Neural progenitor cell (in vitro differentiated cells): ENCODE measurements around the gene GNG4. TPM values are rescaled to one million over a fixed set of nuclear protein-coding genes. Genes with fewer than 3 reads are reported as not detected.
A peak's percentile ranks its signal among the peaks of the same experiment; 100 is the strongest.

Experiments used
- DNase-seq: peaks from one replicate; pipeline ENCODE4 v3.0.0-alpha.2; 2016; ENCODE audit warnings: low spot score
- H2AFZ ChIP-seq: fragments of 200-600 bp; sonication (generic); replicated peaks from 2 replicates; pipeline ENCODE4 v1.6.1; 2016; ENCODE audit warnings: antibody characterized with exemption
- H3F3A ChIP-seq: fragments of 200-600 bp; sonication (generic); 2 replicates; pipeline ENCODE4 v1.6.1; 2016; ENCODE audit warnings: antibody characterized with exemption, low read depth
- H3K27ac ChIP-seq: fragments of 200-600 bp; sonication (generic); 2 replicates; pipeline ENCODE4 v1.5.1; 2016; ENCODE audit warnings: mild to moderate bottlenecking
- H3K27me3 ChIP-seq: fragments of 200-600 bp; sonication (generic); 2 replicates; pipeline ENCODE4 v1.6.1; 2016; ENCODE audit warnings: mild to moderate bottlenecking, moderate library complexity
- H3K36me3 ChIP-seq: fragments of 200-600 bp; sonication (generic); 2 replicates; pipeline ENCODE4 v1.5.1; 2016
- H3K4me1 ChIP-seq: fragments of 200-600 bp; sonication (generic); 2 replicates; pipeline ENCODE4 v1.6.1; 2016; ENCODE audit warnings: mixed run types
- H3K4me2 ChIP-seq: fragments of 200-600 bp; sonication (generic); 2 replicates; pipeline ENCODE4 v1.6.1; 2016
- H3K4me3 ChIP-seq: fragments of 200-600 bp; sonication (generic); 2 replicates; pipeline ENCODE4 v1.5.1; 2016
- H3K79me2 ChIP-seq: fragments of 200-600 bp; sonication (generic); 2 replicates; pipeline ENCODE4 v1.6.1; 2016; ENCODE audit warnings: low read depth
- H3K9ac ChIP-seq: fragments of 200-600 bp; sonication (generic); 2 replicates; pipeline ENCODE4 v1.6.1; 2016
- H3K9me3 ChIP-seq: fragments of 200-600 bp; sonication (generic); 2 replicates; pipeline ENCODE4 v1.5.1; 2016; ENCODE audit warnings: low read depth
- H4K20me1 ChIP-seq: fragments of 200-600 bp; sonication (generic); 2 replicates; pipeline ENCODE4 v1.6.1; 2016; ENCODE audit warnings: low read depth
- H3K27ac Mint-ChIP-seq: 3 replicates; pipeline ENCODE4 v1.8.0; 2021; ENCODE audit warnings: mixed read lengths
- H3K27me3 Mint-ChIP-seq: 2 replicates; pipeline ENCODE4 v1.8.0; 2022; ENCODE audit warnings: low read depth, mild to moderate bottlenecking, inconsistent platforms, moderate library complexity, mixed read lengths; ENCODE audit not compliant: insufficient read depth
- H3K36me3 Mint-ChIP-seq: 3 replicates; pipeline ENCODE4 v1.8.0; 2021; ENCODE audit warnings: mixed read lengths
- H3K4me1 Mint-ChIP-seq: 3 replicates; pipeline ENCODE4 v1.8.0; 2021; ENCODE audit warnings: mixed read lengths
- H3K4me3 Mint-ChIP-seq: 3 replicates; pipeline ENCODE4 v1.8.0; 2021; ENCODE audit warnings: mild to moderate bottlenecking, moderate library complexity, mixed read lengths
- H3K9me3 Mint-ChIP-seq: 3 replicates; pipeline ENCODE4 v1.8.0; 2020; ENCODE audit warnings: mixed read lengths
- EZH2 ChIP-seq: fragments of 200-600 bp; sonication (generic); IDR thresholded peaks from 2 replicates; pipeline ENCODE4 v1.6.1; 2017; ENCODE audit warnings: antibody characterized with exemption, mild to moderate bottlenecking, moderate library complexity
- EZH2phosphoT487 ChIP-seq: fragments of 200-600 bp; sonication (generic); IDR thresholded peaks from 2 replicates; pipeline ENCODE4 v1.6.1; 2017; ENCODE audit warnings: antibody characterized with exemption
- total RNA-seq: library from RNA; depleted of rRNA; stranded (reverse); fragments of >200 nt; gene quantifications from 2 replicates; pipeline ENCODE4 v1.2.3, GENCODE V29; 2015; ENCODE audit warnings: low replicate concordance
- TF ChIP-seq, protein P1 (sequence below): fragments of 200-600 bp; sonication (generic); IDR thresholded peaks from 2 replicates; pipeline ENCODE4 v1.5.1; 2017; ENCODE audit warnings: antibody characterized with exemption, mild to moderate bottlenecking

The GNG4 gene
- total RNA-seq, 1 donor from 2014 or later, result 14.9 TPM

DNA sequence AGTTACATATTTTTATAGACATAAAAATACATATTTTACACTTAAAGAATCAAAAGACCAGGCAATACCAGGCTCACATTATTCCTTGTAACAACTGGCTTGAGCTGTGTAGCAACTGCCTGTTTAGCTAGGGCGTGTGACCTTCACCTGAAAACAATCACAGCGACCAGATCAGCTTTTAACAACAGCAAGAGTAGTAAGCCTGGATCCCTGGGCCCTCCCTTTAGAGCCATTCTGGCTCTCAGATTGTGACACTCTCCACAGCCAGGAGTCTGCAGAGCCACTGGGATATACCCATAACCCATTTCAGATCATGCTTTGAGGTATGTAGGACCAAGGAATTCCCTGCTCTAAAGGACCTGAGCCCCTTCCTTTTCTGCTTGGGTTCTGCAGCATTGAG, 29.4 kb upstream of the GNG4 start:
- H3K9me3 Mint-ChIP-seq, result no peaks in the 10 kb centered on the region
- no peaks in the 10 kb centered on the region for H3K27me3 ChIP-seq
- no peaks in the 10 kb centered on the region for H3K9me3 ChIP-seq
- H3K79me2 ChIP-seq, result peaks cover 12% of the 10 kb centered on the region
- TF ChIP-seq, protein P1, sequence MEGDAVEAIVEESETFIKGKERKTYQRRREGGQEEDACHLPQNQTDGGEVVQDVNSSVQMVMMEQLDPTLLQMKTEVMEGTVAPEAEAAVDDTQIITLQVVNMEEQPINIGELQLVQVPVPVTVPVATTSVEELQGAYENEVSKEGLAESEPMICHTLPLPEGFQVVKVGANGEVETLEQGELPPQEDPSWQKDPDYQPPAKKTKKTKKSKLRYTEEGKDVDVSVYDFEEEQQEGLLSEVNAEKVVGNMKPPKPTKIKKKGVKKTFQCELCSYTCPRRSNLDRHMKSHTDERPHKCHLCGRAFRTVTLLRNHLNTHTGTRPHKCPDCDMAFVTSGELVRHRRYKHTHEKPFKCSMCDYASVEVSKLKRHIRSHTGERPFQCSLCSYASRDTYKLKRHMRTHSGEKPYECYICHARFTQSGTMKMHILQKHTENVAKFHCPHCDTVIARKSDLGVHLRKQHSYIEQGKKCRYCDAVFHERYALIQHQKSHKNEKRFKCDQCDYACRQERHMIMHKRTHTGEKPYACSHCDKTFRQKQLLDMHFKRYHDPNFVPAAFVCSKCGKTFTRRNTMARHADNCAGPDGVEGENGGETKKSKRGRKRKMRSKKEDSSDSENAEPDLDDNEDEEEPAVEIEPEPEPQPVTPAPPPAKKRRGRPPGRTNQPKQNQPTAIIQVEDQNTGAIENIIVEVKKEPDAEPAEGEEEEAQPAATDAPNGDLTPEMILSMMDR, result no peak
- TF ChIP-seq EZH2, result no peak
- no peak for TF ChIP-seq EZH2phosphoT487
- H3K4me1 Mint-ChIP-seq, result peaks cover 4% of the 10 kb centered on the region
- H3K27ac Mint-ChIP-seq, result no peak overlapping the region
- H3F3A ChIP-seq, result peaks cover 30% of the 10 kb centered on the region
- H3K4me2 ChIP-seq, result no peak overlapping the region
- H3K27ac ChIP-seq, result no peak overlapping the region
- H3K36me3 ChIP-seq, result no peaks in the 10 kb centered on the region
- H3K36me3 Mint-ChIP-seq, result peaks cover 3% of the 10 kb centered on the region
- H3K4me3 ChIP-seq, result no peak overlapping the region
- H2AFZ ChIP-seq, result no peak overlapping the region
- no peaks in the 10 kb centered on the region for H4K20me1 ChIP-seq
- peaks cover 2% of the 10 kb centered on the region for H3K27me3 Mint-ChIP-seq
- H3K4me1 ChIP-seq, result peaks cover 34% of the 10 kb centered on the region
- H3K9ac ChIP-seq, result no peak overlapping the region
- no peak overlapping the region for H3K4me3 Mint-ChIP-seq
- DNase-seq, result no peak

DNA sequence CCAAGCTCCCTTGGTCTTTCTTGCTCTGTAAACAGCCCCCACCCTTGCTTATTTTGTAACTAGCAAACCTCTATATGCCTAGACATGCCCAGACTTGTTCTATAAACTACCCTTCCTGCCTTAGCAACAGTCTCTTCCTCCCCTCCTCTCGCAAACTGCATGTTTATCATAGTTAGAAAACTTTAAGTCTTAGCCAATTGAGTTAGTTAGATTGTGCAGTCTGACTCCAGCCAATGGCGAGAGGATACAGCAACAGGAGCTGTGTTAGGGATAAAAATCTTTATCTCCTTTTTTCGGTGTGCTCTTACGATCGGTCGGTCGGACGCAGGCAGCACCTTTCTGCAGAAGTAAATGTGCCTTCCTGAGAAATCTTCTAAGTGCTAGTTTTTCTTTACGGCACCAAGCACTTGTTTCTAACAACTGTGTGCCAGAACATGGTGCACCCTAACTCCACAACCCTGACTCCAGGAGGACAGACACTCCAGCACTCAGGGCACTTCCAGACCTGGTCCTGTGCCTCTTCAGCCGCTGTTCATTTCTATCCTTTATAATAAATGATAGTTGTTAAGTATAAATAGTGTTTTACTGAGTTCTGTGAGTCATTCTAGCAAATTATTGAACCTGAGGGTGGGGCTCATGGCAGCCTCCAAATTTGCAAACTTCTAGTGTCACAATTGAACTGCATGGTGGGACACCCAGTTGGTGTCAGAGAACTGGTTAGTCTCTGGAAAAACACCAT, 25.7 kb upstream of the GNG4 start:
- DNase-seq, result no peak
- H3K4me1 ChIP-seq, result peaks cover 62% of the 10 kb centered on the region
- no peaks in the 10 kb centered on the region for H3K27me3 ChIP-seq
- peak overlapping the region; percentile 69 for H3K4me2 ChIP-seq
- H4K20me1 ChIP-seq, result no peaks in the 10 kb centered on the region
- H3K79me2 ChIP-seq, result peaks cover 48% of the 10 kb centered on the region
- H3K4me3 ChIP-seq, result no peak overlapping the region
- H3K36me3 ChIP-seq, result no peaks in the 10 kb centered on the region
- H3F3A ChIP-seq, result peaks cover 30% of the 10 kb centered on the region
- H3K36me3 Mint-ChIP-seq, result peaks cover 3% of the 10 kb centered on the region
- no peak overlapping the region for H3K27ac Mint-ChIP-seq
- no peak overlapping the region for H3K27ac ChIP-seq
- H3K9ac ChIP-seq, result no peak overlapping the region
- TF ChIP-seq EZH2phosphoT487 (no peak), EZH2 (no peak)
- TF ChIP-seq, protein P1, result no peak
- peak overlapping the region; percentile 32 for H2AFZ ChIP-seq
- no peaks in the 10 kb centered on the region for H3K9me3 ChIP-seq
- H3K9me3 Mint-ChIP-seq, result peaks cover 7% of the 10 kb centered on the region
- H3K4me1 Mint-ChIP-seq, result no peaks in the 10 kb centered on the region
- H3K27me3 Mint-ChIP-seq, result no peaks in the 10 kb centered on the region
- H3K4me3 Mint-ChIP-seq, result no peak overlapping the region

DNA sequence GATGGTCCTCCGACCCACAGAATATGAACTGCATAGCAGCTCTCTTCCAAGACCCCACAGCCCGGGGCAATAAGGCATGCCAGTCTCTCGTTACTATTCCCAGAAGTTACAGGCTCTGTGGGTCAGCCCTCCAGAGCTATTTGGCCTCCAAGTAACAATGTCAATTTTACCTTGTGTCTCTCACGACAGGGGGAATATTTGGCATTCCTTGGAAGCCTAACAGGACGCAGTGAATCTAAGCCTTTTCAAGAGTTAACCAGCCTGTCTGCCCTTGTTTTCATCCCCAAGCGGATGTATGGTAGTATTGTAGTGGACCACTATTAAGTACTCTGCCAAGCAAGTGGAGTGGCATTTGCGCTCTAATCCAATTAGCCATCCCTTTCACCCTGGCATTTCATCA, 24.4 kb upstream of the GNG4 start:
- Mint-ChIP-seq H3K36me3 (peaks cover 3% of the 10 kb centered on the region), H3K9me3 (peaks cover 14% of the 10 kb centered on the region), H3K27me3 (no peaks in the 10 kb centered on the region), H3K4me3 (no peak overlapping the region), H3K27ac (no peak overlapping the region), H3K4me1 (no peaks in the 10 kb centered on the region)
- Histone ChIP-seq H3K4me3 (peak overlapping the region; percentile 23), H3K27me3 (no peaks in the 10 kb centered on the region), H3K4me1 (peaks cover 69% of the 10 kb centered on the region), H3K9me3 (no peaks in the 10 kb centered on the region), H2AFZ (no peak overlapping the region), H3F3A (peaks cover 34% of the 10 kb centered on the region), H3K9ac (no peak overlapping the region), H3K79me2 (peaks cover 58% of the 10 kb centered on the region), H3K4me2 (peak overlapping the region; percentile 69), H3K27ac (no peak overlapping the region), H4K20me1 (no peaks in the 10 kb centered on the region), H3K36me3 (no peaks in the 10 kb centered on the region)
- peak; percentile 82 for DNase-seq
- TF ChIP-seq EZH2phosphoT487 (no peak), EZH2 (no peak)
- TF ChIP-seq, protein P1, result peak; percentile 6
